GM19397 (cell line): Measurements from ENCODE around the gene BRD9.

Source experiments
- ATAC-seq: cut with Tn5 transposase; IDR thresholded peaks from one replicate; pipeline ENCODE4 v1.9.1; 2021; ENCODE audit warnings: mild to moderate bottlenecking, moderate library complexity; ENCODE audit not compliant: unreplicated experiment

The BRD9 gene

DNA sequence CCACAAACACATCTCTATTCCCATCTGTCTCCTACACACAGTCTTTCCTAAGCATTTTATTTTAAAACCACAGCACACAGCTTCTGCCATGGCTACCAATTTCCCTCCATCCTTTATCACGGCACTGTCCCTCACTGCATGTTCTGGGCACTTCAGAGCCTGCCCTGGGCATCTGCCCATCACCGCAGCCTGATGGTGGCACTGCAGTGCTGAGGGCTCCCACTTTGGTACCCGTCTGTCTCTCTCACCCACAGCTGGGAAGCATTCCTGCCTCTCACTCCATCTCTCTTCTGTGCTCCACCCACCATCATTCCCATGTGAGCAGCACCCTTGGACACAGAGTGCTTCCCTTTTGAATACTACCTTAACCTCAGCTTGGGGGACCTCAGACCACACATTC lies 73.5 kb downstream of the BRD9 start:
- ATAC-seq: no peak

GRCh38 chr5:816176-816575 lies 76.4 kb downstream of the BRD9 start:
- ATAC-seq: no peak

DNA sequence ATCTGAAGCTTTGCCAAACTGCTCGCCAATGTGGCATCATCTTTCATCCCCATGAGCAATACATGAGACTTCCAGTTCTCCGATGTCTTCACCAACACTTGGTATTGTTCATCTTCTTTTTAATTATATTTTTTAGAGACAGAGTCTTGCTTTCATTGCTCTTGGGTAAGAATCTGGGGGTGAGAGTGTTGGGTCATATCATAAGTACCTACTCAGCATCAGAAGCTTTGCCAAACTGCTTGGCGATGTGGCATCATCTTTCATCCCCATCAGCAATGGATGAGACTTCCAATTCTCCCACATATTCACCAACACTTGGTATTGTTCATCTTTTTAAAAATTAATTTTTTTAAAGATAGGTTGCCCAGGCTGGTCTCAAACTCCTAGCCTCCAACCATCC lies 77.2 kb downstream of the BRD9 start:
- no peak for ATAC-seq
